Fibroblast of pulmonary artery (primary cell): ENCODE measurements around the gene OSTM1.
A peak's percentile ranks its signal among the peaks of the same experiment; 100 is the strongest.
"Not testable (repeated sequence)": the region's sequence is repeated elsewhere in the genome, so short reads cannot be mapped to it uniquely, and the experiment has no call there.

Experiments used
- DNase-seq: peaks from one replicate; pipeline ENCODE4 v3.0.0-alpha.2; 2010; ENCODE audit warnings: low read depth
- H3K4me3 ChIP-seq: replicated peaks from 2 replicates; pipeline ENCODE4 v1.5.1; 2011; ENCODE audit warnings: low read depth, mild to moderate bottlenecking, control low read depth, low read length, moderate library complexity
- TF ChIP-seq, protein P1 (sequence below): IDR thresholded peaks from 2 replicates; pipeline ENCODE4 v1.5.1; 2011; ENCODE audit warnings: mild to moderate bottlenecking, control low read depth, low read length, inconsistent platforms; ENCODE audit errors: missing control alignments

OSTM1 gene

DNA sequence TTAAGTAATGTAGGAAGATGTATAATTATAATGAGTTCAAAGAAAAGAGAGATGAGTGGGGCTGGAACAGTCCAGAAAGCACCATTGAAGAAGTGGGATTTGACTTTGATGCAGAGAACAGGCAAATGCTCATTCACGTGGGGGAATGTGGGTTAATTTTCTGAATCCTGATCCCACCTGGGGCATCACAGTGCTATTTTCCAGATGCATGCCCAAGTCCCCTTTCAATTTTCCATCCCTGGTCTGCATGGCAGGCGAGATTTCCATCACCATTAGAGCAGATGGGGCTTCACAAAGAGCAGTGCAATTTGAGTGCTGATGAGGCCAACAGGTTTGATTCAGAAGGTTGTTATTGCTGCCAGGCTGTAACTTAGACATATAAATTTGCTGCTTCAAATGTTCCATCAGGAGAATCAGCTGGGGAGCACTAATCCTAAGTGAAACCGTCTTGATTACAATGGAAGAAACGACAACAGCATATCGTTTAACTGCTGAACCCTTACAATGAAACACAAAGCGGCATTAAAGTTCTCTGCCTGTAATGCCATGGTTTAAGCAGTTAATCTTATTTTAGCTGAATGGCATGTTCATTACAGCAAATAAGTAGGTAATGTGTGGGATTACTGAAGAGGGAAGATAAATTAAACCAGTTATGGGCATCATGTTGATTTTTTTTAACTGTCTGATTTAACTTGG, 45.2 kb downstream of the OSTM1 start:
- no peak overlapping the region for H3K4me3 ChIP-seq
- DNase-seq, result no peak
- TF ChIP-seq, protein P1, sequence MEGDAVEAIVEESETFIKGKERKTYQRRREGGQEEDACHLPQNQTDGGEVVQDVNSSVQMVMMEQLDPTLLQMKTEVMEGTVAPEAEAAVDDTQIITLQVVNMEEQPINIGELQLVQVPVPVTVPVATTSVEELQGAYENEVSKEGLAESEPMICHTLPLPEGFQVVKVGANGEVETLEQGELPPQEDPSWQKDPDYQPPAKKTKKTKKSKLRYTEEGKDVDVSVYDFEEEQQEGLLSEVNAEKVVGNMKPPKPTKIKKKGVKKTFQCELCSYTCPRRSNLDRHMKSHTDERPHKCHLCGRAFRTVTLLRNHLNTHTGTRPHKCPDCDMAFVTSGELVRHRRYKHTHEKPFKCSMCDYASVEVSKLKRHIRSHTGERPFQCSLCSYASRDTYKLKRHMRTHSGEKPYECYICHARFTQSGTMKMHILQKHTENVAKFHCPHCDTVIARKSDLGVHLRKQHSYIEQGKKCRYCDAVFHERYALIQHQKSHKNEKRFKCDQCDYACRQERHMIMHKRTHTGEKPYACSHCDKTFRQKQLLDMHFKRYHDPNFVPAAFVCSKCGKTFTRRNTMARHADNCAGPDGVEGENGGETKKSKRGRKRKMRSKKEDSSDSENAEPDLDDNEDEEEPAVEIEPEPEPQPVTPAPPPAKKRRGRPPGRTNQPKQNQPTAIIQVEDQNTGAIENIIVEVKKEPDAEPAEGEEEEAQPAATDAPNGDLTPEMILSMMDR, result no peak

DNA sequence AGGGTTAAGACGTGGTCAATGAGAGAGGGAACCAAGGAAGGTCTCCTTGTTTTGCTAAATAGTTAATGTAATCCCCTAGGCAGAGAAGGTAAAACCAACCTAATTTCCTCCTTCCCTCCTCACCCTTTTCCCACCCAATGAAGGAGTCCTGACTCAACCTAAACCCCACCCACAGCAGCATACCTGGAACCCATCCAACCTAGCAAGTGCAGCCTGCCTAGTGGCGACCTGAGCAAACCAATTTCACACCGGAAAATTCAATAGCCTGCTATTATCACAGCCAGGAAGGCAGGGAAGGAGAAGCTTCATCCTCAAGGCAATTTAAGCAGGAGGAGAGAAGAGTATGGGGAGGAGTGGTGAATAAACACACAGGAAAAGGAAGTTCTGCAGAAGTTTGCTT, 46.9 kb downstream of the OSTM1 start:
- no peak overlapping the region for H3K4me3 ChIP-seq
- peak; percentile 14 for DNase-seq
- TF ChIP-seq, protein P1, result no peak

DNA sequence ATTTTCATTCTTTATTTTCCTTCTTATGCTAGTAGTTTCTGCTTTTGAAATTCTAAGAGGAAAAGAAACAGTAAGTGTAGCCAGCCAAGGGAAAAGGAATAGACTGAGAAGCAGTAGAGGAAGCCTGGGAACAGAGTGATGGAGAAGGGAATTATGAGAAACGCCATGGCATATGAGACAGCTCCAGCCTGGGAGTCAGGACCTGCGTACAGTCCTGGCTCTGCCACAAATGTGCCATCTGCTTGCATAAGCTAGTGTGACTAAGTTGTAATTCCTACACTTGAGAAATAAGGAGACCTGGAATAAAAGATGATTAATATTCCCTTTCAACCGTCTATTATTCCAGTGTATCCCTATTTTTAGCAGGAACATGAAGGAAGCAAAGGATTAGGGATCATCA, 47.5 kb downstream of the OSTM1 start:
- no peak overlapping the region for H3K4me3 ChIP-seq
- TF ChIP-seq, protein P1, result no peak
- no peak for DNase-seq

DNA sequence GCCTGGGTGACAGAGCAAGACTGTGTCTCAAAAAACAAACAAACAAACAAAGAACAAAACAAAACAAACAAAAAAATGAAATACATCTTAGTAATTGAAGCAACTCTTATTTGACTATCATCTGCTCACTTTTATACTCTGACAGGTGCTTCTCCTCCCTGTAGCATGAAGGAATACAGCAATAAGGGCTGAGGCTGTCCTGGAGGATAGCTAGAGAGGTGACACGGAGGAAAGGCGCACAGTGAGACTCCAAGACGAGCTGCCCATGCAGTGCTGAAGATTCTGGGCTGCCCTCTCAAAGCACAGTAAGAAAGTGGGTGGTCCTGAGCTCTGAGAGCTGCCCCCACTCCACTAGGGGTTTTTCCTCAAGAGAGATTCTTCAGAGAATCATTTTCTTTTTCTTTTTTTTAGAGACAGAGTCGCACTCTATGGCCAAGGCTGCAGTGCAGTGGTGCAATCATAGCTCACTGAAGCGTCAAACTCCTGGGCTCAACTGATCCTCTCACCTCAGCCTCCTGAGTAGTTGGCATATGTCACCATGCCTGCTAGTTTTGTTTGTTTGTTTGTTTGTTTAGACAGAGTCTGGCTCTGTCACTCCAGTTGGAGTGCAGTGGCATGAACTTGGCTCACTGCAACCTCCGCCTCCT, 50.0 kb downstream of the OSTM1 start:
- TF ChIP-seq, protein P1, result no peak
- no peak for DNase-seq

DNA sequence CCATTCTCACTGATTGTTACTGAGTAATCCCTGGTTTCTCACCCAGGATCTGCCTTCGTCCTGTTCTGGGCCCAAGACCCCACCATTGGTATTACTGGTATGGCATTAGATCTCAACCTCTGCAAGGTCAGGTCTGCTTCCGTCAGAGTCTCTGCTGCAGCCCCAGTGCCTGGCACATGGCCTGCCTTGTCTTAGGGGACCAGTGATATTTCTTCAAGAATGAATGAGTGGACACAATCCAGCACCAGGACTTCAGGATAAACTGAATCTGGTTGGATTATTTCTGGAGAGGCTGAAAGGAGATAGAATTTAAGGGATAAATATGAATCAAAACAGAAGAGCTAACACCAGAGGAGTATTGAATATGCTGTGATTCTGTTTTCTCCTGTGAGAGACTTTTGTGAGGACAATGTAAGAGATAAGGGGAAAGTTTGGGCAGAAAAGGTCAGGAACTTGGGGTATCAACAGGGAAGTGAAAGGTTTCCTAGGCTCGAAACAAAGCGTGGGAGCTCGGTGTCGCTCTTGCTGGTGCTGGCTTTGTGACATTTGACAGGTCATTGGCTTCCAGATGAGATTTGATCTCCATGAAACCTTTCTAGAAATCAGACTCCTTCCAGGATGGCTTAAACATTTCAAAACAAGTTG, 53.9 kb downstream of the OSTM1 start:
- TF ChIP-seq, protein P1, result no peak
- no peak for DNase-seq
- no peak overlapping the region for H3K4me3 ChIP-seq

More for the DNA sequence above, 50.0 kb downstream of the OSTM1 start:
- no peak overlapping the region for H3K4me3 ChIP-seq

DNA sequence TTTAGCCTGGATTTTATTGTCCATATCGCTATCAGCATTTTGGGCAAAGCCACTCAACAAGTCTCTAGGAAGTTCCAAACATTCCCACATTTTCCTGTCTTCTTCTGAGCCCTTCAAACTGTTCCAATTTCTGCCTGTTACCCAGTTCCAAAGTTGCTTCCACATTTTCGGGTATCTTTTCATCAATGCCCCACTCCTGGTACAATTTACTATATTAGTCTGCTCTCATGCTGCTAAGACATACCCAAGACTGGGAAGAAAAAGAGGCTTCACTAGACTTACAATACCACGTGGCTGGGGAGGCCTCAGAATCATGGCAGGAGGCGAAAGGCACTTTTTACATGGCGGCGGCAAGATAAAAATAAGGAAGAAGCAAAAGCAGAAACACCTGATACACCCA, 58.3 kb downstream of the OSTM1 start:
- H3K4me3 ChIP-seq, DNase-seq: not testable (repeated sequence)

DNA sequence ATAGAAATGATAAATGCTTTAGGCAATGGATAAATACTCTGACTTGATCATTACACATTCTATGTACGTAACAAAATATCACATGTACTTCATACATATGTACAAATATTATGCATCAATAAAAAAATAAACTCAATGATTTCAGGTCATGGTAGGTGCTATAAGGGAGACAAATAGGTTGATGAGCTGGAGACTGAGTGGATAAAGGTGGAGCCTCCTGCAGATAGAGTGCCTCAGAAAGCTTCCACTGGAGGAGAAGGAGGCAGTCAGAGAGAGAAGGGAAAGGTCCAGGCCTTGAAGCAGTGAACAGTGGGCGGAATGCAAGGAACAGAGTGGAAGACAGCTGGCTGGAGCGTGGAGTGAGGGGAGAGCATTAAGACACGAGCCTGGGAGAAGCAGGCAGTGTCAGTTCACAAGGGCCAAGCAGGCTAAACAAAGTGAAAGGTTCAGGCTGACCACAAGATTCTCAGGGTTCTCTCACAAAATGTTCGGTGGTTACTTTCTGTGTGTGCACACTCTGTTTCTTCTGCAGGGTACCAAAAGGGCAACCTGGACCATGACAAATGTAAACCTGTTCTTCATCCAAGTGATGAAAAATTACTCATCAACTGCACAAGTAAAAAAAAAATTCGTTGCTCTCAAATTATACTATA, 60.6 kb downstream of the OSTM1 start:
- no peak for DNase-seq
- H3K4me3 ChIP-seq, result no peak overlapping the region
- TF ChIP-seq, protein P1, result no peak
